HG02938 (cell line): ENCODE results near the gene IKZF3.
"Not testable (repeated sequence)": the region's sequence is repeated elsewhere in the genome, so short reads cannot be mapped to it uniquely, and the experiment has no call there.

ENCODE experiments used
- ATAC-seq: cut with Tn5 transposase; IDR thresholded peaks from one replicate; pipeline ENCODE4 v1.9.1; 2021; ENCODE audit warnings: mild to moderate bottlenecking, moderate library complexity; ENCODE audit not compliant: unreplicated experiment

IKZF3 gene

GRCh38 chr17:39742126-39742855 is 121.8 kb downstream of the IKZF3 start:
- no peak for ATAC-seq

- ATAC-seq, result no peak
Observed at GRCh38 chr17:39740357-39741111, 123.6 kb downstream of the IKZF3 start.

- ATAC-seq, result no peak
Observed at GRCh38 chr17:39739885-39740356, 124.2 kb downstream of the IKZF3 start.

GRCh38 chr17:39738983-39739884 is 124.9 kb downstream of the IKZF3 start:
- ATAC-seq, result no peak

GRCh38 chr17:39738568-39738901 is 125.6 kb downstream of the IKZF3 start:
- ATAC-seq, result no peak

- no peak for ATAC-seq
Observed at GRCh38 chr17:39737760-39738567, 126.1 kb downstream of the IKZF3 start, which contains the start of gene GRB7. Gene GRB7 (plus strand): TSS chr17:39737938. CDS start chr17:39742302, 4,364 bp downstream.

- ATAC-seq, result no peak
Observed at GRCh38 chr17:39737206-39737759, 126.8 kb downstream of the IKZF3 start.

GRCh38 chr17:39736319-39737165 is 127.6 kb downstream of the IKZF3 start:
- ATAC-seq, result no peak

- ATAC-seq, result no peak
Observed at GRCh38 chr17:39735882-39736281, 128.2 kb downstream of the IKZF3 start.

GRCh38 chr17:39732586-39732985 is 131.5 kb downstream of the IKZF3 start:
- ATAC-seq, result no peak

GRCh38 chr17:39730095-39730921 is 133.8 kb downstream of the IKZF3 start, which contains the start of gene MIEN1:
Gene MIEN1 (minus strand): TSS chr17:39730532. CDS start chr17:39730495, 37 bp downstream.
- ATAC-seq, result peak; percentile 78

- no peak for ATAC-seq
Observed at GRCh38 chr17:39729280-39729851, 134.7 kb downstream of the IKZF3 start.

- no peak for ATAC-seq
Observed at GRCh38 chr17:39727556-39727955, 136.6 kb downstream of the IKZF3 start.

- ATAC-seq, result no peak
Observed at GRCh38 chr17:39726617-39727016, 137.5 kb downstream of the IKZF3 start.

- ATAC-seq, result not testable (repeated sequence)
Observed at GRCh38 chr17:39725923-39726322, 138.2 kb downstream of the IKZF3 start.

GRCh38 chr17:39724731-39725130 is 139.4 kb downstream of the IKZF3 start:
- no peak for ATAC-seq

- no peak for ATAC-seq
Observed at GRCh38 chr17:39722965-39723848, 140.9 kb downstream of the IKZF3 start.
